ENCODE data around the gene ADAP1.

Gene ADAP1

DNA sequence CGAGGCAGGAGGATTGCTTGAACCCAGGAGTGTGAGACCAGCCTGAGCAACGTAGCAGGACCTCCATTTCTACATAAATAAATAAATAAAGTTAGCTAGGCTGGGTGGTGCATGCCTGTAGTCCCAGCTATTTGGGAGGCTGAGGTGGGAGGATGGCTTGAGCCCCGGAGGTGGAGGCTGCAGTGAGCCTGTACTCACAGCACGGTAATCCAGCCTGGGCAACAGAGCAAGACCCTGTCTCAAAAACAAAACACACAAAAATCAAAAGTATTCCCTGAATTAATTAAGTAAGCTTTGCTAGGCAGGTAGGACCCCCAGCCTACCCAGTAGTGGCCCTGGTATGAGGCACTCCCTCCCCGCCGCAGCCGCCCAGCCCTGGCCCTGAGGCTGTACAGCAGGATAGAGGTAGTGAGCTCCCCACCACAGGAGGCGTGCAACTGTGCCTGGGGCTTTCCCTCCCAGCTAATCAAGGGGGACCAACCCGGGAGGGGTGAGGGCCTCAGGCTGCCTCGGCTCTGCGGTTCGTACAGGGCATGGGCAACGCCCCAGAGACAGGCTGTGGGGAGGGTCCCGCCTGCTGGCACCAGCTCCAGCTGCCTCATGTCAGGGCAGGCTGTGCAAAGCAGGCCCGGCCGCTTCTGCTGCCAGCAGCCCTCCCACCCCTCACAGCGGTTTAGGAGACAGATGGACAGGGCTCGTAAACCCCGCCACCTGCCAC is 27.5 kb upstream of the ADAP1 start:
- DNase-seq (ENCODE audit: low read depth) = no peak
- TF ChIP-seq, protein P1, sequence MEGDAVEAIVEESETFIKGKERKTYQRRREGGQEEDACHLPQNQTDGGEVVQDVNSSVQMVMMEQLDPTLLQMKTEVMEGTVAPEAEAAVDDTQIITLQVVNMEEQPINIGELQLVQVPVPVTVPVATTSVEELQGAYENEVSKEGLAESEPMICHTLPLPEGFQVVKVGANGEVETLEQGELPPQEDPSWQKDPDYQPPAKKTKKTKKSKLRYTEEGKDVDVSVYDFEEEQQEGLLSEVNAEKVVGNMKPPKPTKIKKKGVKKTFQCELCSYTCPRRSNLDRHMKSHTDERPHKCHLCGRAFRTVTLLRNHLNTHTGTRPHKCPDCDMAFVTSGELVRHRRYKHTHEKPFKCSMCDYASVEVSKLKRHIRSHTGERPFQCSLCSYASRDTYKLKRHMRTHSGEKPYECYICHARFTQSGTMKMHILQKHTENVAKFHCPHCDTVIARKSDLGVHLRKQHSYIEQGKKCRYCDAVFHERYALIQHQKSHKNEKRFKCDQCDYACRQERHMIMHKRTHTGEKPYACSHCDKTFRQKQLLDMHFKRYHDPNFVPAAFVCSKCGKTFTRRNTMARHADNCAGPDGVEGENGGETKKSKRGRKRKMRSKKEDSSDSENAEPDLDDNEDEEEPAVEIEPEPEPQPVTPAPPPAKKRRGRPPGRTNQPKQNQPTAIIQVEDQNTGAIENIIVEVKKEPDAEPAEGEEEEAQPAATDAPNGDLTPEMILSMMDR (conservative IDR thresholded peaks at IDR 0.05; ENCODE audit: low read length) = no peak
- no peak overlapping the region for H3K4me3 ChIP-seq (ENCODE audit: low read length)

DNA sequence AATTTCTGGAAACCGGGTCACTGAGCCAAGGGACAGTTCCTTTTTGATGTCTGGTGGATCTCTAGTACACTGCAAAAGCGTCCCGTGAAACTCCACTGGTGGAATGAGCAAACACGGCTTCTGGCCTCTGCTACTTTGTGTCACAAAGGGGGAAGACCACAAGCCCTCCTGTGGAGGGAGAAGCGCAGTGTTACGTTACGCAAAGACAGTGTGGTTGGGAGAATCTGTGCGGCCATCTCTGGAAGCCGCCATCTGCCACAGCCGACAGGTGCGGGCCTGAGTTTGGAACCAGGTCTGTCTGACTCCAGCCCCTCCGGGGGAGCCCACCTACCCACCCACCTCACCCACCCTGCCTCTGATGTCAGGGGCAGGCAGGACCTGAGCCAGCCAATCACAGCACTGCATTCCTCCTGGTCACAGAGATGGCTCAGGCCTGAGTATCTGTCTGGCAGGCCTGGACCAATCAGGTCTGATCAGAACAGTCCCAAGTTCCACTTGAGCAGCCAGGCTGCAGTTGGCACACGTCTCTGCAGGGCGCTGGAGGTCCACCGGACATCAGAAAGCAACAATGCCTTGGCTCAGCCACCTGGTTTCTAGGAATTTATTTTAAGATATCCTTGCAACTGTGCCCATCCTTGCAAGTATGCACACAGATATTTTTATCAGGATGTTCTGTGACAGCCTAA is 25.5 kb upstream of the ADAP1 start:
- TF ChIP-seq, protein P1 (conservative IDR thresholded peaks at IDR 0.05; ENCODE audit: low read length) = no peak
- H3K4me3 ChIP-seq (ENCODE audit: low read length) = no peak overlapping the region
- no peak for DNase-seq (ENCODE audit: low read depth)

DNA sequence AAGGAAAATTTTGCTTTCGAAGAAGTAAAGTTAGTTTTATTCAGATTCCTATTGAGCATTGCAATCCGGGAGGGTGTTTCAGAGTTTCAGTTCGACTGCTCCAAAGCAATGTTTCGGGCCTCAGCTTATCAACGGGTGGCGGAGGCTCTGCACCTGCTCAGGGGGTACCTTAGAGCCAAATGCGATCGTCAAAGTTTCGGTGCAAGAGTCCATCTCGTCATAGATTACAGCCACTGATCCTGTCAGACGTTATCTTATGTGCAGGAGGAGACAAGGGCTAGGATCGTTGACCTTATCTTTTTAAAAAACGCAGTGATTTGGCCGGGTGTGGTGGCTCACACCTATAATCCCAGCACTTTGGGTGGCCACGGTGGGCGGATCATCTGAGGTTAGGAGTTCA is 24.7 kb upstream of the ADAP1 start:
- TF ChIP-seq, protein P1 (conservative IDR thresholded peaks at IDR 0.05; ENCODE audit: low read length) = no peak
- H3K4me3 ChIP-seq (ENCODE audit: low read length) = no peak overlapping the region
- DNase-seq (ENCODE audit: low read depth) = no peak

DNA sequence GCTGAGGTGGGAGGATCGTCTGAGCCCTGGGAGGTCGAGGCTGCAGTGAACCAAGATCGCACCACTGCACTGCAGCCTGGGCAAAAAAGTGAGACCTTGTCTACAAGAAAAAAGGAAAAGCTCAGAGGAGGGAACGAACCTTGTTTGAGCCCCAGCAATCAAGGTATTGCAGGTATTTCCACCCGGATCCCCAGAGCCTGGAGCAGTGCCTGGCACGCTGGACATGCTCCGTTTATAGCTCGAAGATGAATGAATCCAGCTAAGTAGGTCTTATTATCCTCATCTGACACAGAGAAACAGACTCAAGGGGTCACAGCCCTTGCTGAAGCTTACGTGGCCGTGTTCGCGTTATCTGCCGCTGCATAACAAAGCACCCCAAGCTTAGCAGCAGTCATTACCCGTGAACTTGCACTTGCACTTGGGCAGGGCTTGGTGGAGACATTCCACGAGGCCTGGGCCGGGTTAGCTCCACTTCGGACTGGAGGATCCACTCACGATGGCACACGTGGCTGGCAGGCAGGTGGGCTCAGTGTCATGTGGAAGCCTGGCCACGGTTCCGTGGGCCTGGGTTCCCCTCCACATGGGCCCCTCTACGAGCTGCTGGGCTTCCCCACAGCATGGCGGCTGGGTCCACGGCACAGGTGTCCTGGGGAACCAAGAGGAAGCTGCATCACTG is 24.1 kb upstream of the ADAP1 start:
- TF ChIP-seq, protein P1 (conservative IDR thresholded peaks at IDR 0.05; ENCODE audit: low read length) = no peak
- H3K4me3 ChIP-seq (ENCODE audit: low read length) = no peak overlapping the region
- no peak for DNase-seq (ENCODE audit: low read depth)

DNA sequence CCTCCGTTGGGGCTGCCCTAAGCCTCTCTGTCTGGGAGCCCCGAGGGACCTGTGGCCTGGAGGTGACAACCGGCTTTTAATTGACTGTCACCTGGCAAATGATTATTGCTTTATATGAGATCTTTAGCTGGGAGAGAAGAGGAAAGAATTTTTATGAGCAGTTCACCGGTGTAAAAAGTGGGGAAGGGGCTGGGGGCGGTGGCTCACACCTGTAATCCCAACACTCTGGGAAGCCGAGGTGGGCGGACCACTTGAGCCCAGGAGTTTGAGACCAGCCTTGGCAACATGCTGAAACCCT is 23.5 kb upstream of the ADAP1 start:
- TF ChIP-seq, protein P1 (conservative IDR thresholded peaks at IDR 0.05; ENCODE audit: low read length) = no peak
- DNase-seq (ENCODE audit: low read depth) = no peak
- H3K4me3 ChIP-seq (ENCODE audit: low read length) = no peak overlapping the region

DNA sequence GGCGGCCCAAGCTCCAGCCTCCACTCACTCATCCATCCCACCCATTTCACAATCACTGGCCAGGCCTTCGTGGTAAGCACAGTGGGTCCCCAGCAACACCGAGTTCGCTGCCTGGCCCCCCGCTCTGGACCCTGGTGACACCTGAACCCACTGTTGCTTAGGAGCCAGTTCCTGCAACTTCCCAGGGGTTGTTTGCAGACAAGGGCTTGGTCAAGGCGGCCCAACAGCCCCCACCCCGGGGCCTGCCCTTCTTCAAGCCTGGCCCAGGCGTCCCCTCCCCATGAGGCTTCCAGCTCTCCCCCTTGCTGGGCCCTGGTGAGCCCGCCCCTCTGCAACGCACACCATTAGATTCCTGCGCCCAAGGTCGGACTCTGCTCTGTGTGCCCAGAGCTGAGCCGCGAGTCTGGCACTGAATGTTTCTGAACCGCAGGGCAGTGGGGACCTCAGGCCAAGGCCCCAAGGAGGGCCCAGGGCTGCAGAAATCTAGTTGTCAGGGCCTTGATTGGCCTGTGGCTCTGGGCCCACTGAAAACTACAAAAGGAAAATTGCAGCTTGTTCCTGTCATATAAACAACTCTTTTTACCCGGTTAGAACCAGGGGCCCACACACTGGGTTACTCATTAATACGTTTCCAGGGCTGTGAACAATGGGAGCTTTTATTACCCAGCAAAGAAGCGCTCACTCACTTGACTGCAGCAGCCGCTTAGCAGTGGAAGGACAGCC is 23.0 kb upstream of the ADAP1 start:
- DNase-seq (ENCODE audit: low read depth) = no peak

More for the DNA sequence above, 23.0 kb upstream of the ADAP1 start:
- TF ChIP-seq, protein P1 (conservative IDR thresholded peaks at IDR 0.05; ENCODE audit: low read length) = no peak
- no peak overlapping the region for H3K4me3 ChIP-seq (ENCODE audit: low read length)
